ENCODE data around the gene AGTPBP1. TPM values are rescaled to one million over a fixed set of nuclear protein-coding genes. Genes with fewer than 3 reads are reported as not detected.

Gene AGTPBP1, protein sequence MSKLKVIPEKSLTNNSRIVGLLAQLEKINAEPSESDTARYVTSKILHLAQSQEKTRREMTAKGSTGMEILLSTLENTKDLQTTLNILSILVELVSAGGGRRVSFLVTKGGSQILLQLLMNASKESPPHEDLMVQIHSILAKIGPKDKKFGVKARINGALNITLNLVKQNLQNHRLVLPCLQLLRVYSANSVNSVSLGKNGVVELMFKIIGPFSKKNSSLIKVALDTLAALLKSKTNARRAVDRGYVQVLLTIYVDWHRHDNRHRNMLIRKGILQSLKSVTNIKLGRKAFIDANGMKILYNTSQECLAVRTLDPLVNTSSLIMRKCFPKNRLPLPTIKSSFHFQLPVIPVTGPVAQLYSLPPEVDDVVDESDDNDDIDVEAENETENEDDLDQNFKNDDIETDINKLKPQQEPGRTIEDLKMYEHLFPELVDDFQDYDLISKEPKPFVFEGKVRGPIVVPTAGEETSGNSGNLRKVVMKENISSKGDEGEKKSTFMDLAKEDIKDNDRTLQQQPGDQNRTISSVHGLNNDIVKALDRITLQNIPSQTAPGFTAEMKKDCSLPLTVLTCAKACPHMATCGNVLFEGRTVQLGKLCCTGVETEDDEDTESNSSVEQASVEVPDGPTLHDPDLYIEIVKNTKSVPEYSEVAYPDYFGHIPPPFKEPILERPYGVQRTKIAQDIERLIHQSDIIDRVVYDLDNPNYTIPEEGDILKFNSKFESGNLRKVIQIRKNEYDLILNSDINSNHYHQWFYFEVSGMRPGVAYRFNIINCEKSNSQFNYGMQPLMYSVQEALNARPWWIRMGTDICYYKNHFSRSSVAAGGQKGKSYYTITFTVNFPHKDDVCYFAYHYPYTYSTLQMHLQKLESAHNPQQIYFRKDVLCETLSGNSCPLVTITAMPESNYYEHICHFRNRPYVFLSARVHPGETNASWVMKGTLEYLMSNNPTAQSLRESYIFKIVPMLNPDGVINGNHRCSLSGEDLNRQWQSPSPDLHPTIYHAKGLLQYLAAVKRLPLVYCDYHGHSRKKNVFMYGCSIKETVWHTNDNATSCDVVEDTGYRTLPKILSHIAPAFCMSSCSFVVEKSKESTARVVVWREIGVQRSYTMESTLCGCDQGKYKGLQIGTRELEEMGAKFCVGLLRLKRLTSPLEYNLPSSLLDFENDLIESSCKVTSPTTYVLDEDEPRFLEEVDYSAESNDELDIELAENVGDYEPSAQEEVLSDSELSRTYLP
- total RNA-seq (2022; extraction: Qiagen RNA extraction): 7.1 to 9.4 TPM (median 8.8 TPM) in 5 replicates

DNA sequence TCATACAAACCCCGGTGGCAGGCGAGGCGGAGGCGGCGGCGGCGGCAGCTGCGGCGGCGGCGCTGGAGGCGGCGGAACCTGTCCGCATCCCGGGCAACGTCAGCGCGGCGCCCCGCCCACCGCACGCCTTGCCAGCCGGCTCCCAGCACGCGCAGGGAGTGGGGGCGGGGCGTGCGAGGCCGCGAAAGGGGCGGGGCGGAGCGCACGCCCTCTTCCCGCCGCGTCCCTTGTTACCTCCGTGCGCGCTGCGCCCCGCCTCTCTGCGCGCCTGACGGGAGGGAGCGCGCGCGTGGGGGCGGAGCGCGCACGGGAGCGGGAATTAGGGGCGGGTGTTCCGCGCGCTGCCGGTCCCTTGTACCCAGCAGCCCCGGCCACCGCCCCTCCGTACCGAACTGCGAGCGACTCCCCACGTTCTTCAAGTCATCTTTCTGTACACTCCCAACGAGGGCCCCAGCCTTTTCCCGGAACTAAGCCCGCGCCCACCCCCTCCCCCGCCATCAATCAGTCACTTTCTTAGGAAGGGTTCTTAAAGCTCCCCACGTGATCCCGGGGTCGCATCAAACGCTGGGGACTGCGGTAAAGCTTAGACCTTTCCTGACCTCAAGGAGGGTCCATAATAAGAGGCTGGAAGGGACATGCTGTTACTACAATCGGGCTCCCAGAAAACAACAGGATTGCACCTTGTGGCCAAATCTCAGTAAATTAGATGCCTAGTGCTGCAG lies at the start of gene AGTPBP1:
TSS of gene AGTPBP1 (minus strand) at position 80 of the 722 bp plus-strand sequence. CDS start 29,421 bp downstream, outside the sequence.

Other genes starting within 250 kb of the AGTPBP1 start
- 25.2 to 28.8 TPM (median 26.9 TPM) in 5 replicates for gene NAA35, start 199.2 kb upstream of the AGTPBP1 start, total RNA-seq (2022; extraction: Qiagen RNA extraction)

Data from A549 treated with Mapracorat at 1 μM for 4 hours (cell line).